Caco-2 (cell line): Measurements from ENCODE around the gene LPCAT1. TPM values are rescaled to one million over a fixed set of nuclear protein-coding genes. Genes with fewer than 3 reads are reported as not detected.

Experiments
- BruUV-seq: library from RNA; stranded (reverse); fragments of 400-500 nt; replicated peaks from 2 replicates; lab custom pipeline; 2021; lab: Mats Ljungman, UMichigan
- CTCF ChIA-PET: fragments of 300-600 bp; sonication (Branson Sonifier 250); formaldehyde crosslinking; loops from one replicate; lab custom pipeline; 2022; ENCODE audit warnings: antibody characterized with exemption; lab: Charles Lee
- POLR2A ChIA-PET: fragments of 300-600 bp; sonication (Branson Sonifier 250); formaldehyde crosslinking; loops from one replicate; lab custom pipeline; 2022; ENCODE audit warnings: antibody characterized with exemption; lab: Charles Lee
- DNase-seq, 2 experiments: peaks; one replicate each; pipeline versions ENCODE4 v3.0.0 to v3.0.0-alpha.2; 2020 to 2022
- H3K27me3 ChIP-seq: replicated peaks from 2 replicates; pipeline ENCODE4 v1.6.0; 2011; ENCODE audit warnings: low read length; ENCODE audit not compliant: control insufficient read depth, insufficient read depth
- H3K36me3 ChIP-seq: 2 replicates; pipeline ENCODE4 v1.5.1; 2011; ENCODE audit warnings: low read length; ENCODE audit not compliant: control insufficient read depth, insufficient read depth
- H3K4me1 ChIP-seq: fragments of 250-450 bp; sonication (Bioruptor Pico); 2 replicates; pipeline ENCODE4 v1.5.1; 2020; ENCODE audit warnings: mild to moderate bottlenecking
- H3K4me3 ChIP-seq: 2 replicates; pipeline ENCODE4 v1.5.1; 2011; ENCODE audit warnings: low read depth, mild to moderate bottlenecking, control low read depth, low read length
- H3K9me3 ChIP-seq: fragments of 250-450 bp; sonication (Bioruptor Pico); 2 replicates; pipeline ENCODE4 v1.5.1; 2020; ENCODE audit warnings: mild to moderate bottlenecking, moderate library complexity
- H3K27ac Mint-ChIP-seq: one replicate; pipeline ENCODE4 v1.8.0; 2022; ENCODE audit warnings: mixed read lengths; ENCODE audit not compliant: unreplicated experiment
- H3K27me3 Mint-ChIP-seq: one replicate; pipeline ENCODE4 v1.8.0; 2022; ENCODE audit warnings: mixed read lengths; ENCODE audit not compliant: insufficient read depth, unreplicated experiment
- H3K36me3 Mint-ChIP-seq: one replicate; pipeline ENCODE4 v1.8.0; 2022; ENCODE audit warnings: mild to moderate bottlenecking, mixed read lengths; ENCODE audit not compliant: insufficient read depth, unreplicated experiment
- H3K4me1 Mint-ChIP-seq: one replicate; pipeline ENCODE4 v1.8.0; 2022; ENCODE audit warnings: low read depth, mixed read lengths; ENCODE audit not compliant: unreplicated experiment
- H3K4me3 Mint-ChIP-seq: one replicate; pipeline ENCODE4 v1.8.0; 2022; ENCODE audit warnings: mild to moderate bottlenecking, moderate library complexity, mixed read lengths; ENCODE audit not compliant: unreplicated experiment
- H3K9me3 Mint-ChIP-seq: one replicate; pipeline ENCODE4 v1.8.0; 2022; ENCODE audit warnings: mixed read lengths; ENCODE audit not compliant: unreplicated experiment
- intact Hi-C: fragments of 100-400 bp; cut with micrococcal nuclease; formaldehyde crosslinking; loops from one replicate; pipeline ENCODE4 v1.10.0; 2022; ENCODE audit not compliant: unreplicated experiment
- total RNA-seq: library from RNA; stranded (reverse); gene quantifications from 2 replicates; pipeline ENCODE4 v1.2.3, GENCODE V29; 2022
- TF ChIP-seq, protein P1 (sequence below), 2 experiments: fragments of 200-600 bp in 1 of 2; IDR thresholded peaks; 1 replicate in 1 of 2; 2 replicates in 1 of 2; pipeline versions ENCODE4 v1.5.1 to v1.8.0; 2011 to 2022; ENCODE audit warnings: antibody characterized with exemption in 1 of 2, control low read depth in 1 of 2, inconsistent platforms in 1 of 2, low read depth in 1 of 2, low read length in 1 of 2, mild to moderate bottlenecking in 1 of 2, moderate library complexity in 1 of 2; ENCODE audit not compliant: insufficient read depth in 1 of 2, severe bottlenecking in 1 of 2, unreplicated experiment in 1 of 2

The LPCAT1 gene
- total RNA-seq, 1 experiment from 2014 or later, result 52.8 TPM

DNA sequence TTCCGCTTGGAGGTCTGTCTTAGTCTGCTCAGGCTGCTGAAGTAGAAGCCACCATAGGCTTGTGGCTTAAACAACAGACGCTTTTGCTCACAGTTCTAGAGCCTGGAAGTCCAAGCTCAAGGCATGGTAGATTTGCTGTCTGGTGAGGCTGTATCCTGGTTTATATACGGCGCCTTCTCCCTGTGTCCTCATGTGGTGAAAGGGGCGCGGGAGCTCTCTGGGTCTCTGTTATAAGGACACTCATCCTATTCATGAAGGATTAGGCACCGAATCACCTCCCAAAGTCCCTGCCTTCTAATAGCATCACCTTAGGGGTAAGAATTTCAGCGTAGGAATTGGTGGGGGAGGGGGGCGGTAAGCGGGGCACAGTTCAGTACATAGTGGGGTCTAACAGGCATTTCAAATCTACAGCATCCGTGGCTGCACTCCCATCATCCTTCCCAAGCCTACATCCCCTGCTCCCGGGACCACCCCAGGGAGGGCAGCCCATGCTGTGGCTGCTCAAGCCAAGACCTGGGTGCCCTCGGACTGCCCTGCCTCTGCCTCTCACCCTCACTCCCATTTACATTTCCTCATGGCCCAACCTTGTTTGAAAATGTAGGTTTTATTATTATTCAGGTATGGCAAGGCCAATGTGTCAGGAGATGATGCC lies 15.1 kb upstream of the LPCAT1 start:
- TF ChIP-seq, protein P1, sequence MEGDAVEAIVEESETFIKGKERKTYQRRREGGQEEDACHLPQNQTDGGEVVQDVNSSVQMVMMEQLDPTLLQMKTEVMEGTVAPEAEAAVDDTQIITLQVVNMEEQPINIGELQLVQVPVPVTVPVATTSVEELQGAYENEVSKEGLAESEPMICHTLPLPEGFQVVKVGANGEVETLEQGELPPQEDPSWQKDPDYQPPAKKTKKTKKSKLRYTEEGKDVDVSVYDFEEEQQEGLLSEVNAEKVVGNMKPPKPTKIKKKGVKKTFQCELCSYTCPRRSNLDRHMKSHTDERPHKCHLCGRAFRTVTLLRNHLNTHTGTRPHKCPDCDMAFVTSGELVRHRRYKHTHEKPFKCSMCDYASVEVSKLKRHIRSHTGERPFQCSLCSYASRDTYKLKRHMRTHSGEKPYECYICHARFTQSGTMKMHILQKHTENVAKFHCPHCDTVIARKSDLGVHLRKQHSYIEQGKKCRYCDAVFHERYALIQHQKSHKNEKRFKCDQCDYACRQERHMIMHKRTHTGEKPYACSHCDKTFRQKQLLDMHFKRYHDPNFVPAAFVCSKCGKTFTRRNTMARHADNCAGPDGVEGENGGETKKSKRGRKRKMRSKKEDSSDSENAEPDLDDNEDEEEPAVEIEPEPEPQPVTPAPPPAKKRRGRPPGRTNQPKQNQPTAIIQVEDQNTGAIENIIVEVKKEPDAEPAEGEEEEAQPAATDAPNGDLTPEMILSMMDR (IDR thresholded peaks at IDR 0.05; ENCODE audit: insufficient read depth in 1 of 2, low read depth in 1 of 2, low read length in 1 of 2, severe bottlenecking in 1 of 2, unreplicated experiment in 1 of 2), result no peak
- Mint-ChIP-seq H3K4me3 (no peak overlapping the region), H3K4me1 (no peaks in the 10 kb centered on the region), H3K36me3 (no peaks in the 10 kb centered on the region), H3K27ac (no peak overlapping the region), H3K27me3 (peaks cover 12% of the 10 kb centered on the region), H3K9me3 (no peaks in the 10 kb centered on the region)
- Histone ChIP-seq H3K4me1 (no peaks in the 10 kb centered on the region), H3K36me3 (no peaks in the 10 kb centered on the region), H3K4me3 (no peak overlapping the region), H3K9me3 (no peaks in the 10 kb centered on the region; the same call in 1 of the 2 replicates), H3K27me3 (no peaks in the 10 kb centered on the region)
- ChIA-PET CTCF (no interaction called here), POLR2A (no interaction called here)
- DNase-seq, result no peak
- intact Hi-C loops, result no loop called here
- no TSS peak for BruUV-seq

DNA sequence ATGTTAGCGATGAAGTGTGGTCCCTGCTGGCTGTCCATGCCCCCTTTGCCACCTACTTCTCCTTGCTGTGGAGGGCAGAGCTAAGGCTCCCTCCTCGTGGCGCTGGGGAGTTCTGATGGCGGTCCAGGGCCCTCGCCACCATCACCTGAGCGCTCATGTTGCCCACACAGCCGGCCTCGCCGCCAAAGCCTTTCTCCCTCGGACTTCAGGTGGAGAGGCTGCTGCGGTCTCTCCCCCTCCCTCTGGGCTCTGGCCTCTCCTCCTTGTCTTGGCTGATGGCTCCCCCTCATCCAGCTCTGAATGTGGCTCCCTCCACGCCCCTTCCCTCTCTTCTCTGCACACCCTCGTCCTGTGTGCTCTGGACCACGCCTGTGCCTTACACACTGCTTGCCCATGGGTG lies 14.5 kb upstream of the LPCAT1 start:
- intact Hi-C loops, result no loop called here
- Mint-ChIP-seq H3K4me1 (no peaks in the 10 kb centered on the region), H3K27me3 (peaks cover 12% of the 10 kb centered on the region), H3K9me3 (no peaks in the 10 kb centered on the region), H3K27ac (no peak overlapping the region), H3K36me3 (no peaks in the 10 kb centered on the region), H3K4me3 (no peak overlapping the region)
- H3K36me3 ChIP-seq, result no peaks in the 10 kb centered on the region
- BruUV-seq, result no TSS peak
- TF ChIP-seq, protein P1 (IDR thresholded peaks at IDR 0.05; ENCODE audit: insufficient read depth in 1 of 2, low read depth in 1 of 2, low read length in 1 of 2, severe bottlenecking in 1 of 2, unreplicated experiment in 1 of 2), result no peak
- no peaks in the 10 kb centered on the region; the same call in 1 of the 2 replicates for H3K9me3 ChIP-seq
- H3K4me1 ChIP-seq, result no peaks in the 10 kb centered on the region
- no peak for DNase-seq
- ChIA-PET CTCF (no interaction called here), POLR2A (no interaction called here)
- no peak overlapping the region for H3K4me3 ChIP-seq
- H3K27me3 ChIP-seq, result no peaks in the 10 kb centered on the region

DNA sequence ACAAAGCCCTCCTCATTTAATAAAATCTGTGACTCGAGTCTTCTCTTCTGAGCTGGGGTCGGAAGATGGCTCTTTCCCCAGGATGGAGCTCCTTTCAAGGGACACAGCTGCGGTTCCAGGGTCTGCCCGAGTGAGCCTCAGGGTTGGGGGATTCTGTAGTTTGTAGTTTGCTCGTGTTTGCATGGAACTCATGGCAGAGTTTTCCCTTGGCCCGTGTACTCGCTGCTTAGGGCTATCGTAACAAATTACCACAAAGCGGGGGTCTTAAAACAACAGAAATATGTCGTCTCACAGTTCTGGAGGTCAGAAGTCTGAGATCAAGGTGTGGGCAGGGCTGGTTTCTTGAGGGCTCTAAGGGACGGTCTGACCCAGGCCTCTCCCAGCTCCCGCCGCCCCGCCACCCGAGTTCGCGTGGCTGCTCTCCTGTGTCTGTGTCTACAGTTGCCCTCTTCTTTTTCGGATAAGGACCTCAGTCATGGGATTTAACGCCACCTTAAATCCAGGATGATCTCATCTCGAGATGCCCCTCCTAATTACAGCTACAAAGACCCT lies 13.9 kb upstream of the LPCAT1 start:
- Histone ChIP-seq H3K4me3 (no peak overlapping the region), H3K4me1 (no peaks in the 10 kb centered on the region), H3K9me3 (no peaks in the 10 kb centered on the region; the same call in 1 of the 2 replicates), H3K36me3 (no peaks in the 10 kb centered on the region), H3K27me3 (no peaks in the 10 kb centered on the region)
- intact Hi-C loops, result no loop called here
- H3K4me1 Mint-ChIP-seq, result no peaks in the 10 kb centered on the region
- BruUV-seq, result no TSS peak
- CTCF ChIA-PET, result no interaction called here
- TF ChIP-seq, protein P1 (IDR thresholded peaks at IDR 0.05; ENCODE audit: insufficient read depth in 1 of 2, low read depth in 1 of 2, low read length in 1 of 2, severe bottlenecking in 1 of 2, unreplicated experiment in 1 of 2), result no peak
- peaks cover 12% of the 10 kb centered on the region for H3K27me3 Mint-ChIP-seq
- H3K9me3 Mint-ChIP-seq, result no peaks in the 10 kb centered on the region
- no peak overlapping the region for H3K27ac Mint-ChIP-seq
- H3K36me3 Mint-ChIP-seq, result no peaks in the 10 kb centered on the region
- H3K4me3 Mint-ChIP-seq, result no peak overlapping the region
- POLR2A ChIA-PET, result no interaction called here
- no peak for DNase-seq
